GM18517 (cell line): Measurements from ENCODE around the gene LRP5.
"Not testable (repeated sequence)": the region's sequence is repeated elsewhere in the genome, so short reads cannot be mapped to it uniquely, and the experiment has no call there.

ENCODE experiments used
- ATAC-seq: cut with Tn5 transposase; IDR thresholded peaks from one replicate; pipeline ENCODE4 v1.9.1; 2021; ENCODE audit warnings: mild to moderate bottlenecking, moderate library complexity; ENCODE audit not compliant: unreplicated experiment

Gene LRP5

DNA sequence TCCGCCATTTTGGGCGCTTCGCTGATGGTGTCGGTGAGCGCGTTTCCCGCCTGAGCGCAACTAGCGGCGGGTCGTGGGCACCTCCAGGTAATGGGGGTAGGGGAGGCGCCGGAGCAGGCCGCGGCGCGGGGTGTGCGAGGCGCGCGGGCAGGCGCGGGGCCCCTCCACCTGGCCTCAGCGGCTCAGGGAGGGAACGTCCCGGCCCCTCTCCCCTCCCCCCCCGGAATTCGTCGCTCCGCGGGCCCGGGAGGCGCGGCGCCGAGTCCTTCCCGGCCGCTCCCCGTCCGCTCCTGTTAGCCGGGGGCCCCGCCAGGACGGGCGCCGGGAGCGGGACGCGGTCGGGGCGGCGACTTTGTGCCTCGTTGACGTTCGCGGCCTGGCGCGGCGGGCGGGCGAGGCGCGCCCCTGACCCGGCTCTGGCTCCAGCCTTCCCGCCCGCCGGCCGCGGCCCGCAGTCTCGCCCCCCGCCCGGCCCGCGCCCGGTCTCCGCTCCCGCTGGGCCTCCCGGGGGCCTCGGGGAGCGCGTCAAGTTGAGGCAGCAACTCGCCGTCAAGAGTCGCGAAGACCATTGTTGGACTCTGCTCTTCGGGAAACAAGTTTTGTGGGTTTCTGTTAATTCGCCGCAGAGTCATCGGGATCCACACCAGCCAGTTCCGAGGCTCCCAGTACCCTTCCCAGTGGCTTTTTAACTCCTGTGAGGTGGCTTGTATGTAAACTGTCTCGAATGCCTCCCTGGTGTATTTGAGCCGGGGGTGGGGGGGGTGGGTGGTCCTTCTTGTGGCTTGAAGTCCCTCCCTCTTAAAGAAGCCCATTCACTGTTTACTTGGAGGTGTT, 148.6 kb downstream of the LRP5 start, which contains the start of gene PPP6R3:
Gene PPP6R3 (plus strand): TSS at position 12 of the 834 bp plus-strand sequence. CDS start 76,913 bp downstream, outside the sequence.
- peak; percentile 32 for ATAC-seq

DNA sequence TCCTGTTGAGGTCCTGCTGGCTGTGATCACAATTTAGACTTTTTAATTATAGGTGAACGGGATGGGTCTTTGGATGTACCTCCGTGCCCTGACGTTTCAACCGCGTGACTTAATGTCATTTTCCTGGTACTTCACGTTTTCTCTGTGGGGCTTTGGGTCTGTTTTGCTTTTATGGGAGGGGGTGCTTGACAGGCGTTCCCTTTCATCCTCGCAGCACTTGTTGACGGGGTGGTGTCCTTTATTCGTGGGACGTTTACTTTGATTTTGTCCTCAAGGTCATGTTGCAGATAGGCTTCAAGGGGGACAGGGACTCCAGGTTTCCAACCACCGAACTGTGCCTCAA, 149.2 kb downstream of the LRP5 start:
- no peak for ATAC-seq

DNA sequence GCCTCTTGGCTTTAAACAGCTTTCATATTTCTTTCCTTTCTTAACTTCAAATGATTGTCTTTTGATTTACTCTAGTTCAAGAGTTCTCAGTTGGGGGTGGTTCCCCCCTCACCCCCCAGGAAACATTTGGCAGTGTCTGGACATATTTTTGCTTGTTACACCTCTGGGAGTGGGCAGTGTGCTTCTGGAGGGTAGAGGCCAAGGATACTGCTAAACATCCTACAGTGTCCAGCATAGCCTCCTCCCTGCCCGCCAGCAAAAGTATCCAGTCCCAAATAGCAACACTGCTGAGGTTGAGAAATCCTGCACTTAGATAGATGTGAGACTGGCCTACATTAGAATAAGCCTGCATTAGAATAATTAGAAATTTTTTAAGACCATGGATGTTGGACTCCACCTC, 151.3 kb downstream of the LRP5 start:
- ATAC-seq, result no peak

DNA sequence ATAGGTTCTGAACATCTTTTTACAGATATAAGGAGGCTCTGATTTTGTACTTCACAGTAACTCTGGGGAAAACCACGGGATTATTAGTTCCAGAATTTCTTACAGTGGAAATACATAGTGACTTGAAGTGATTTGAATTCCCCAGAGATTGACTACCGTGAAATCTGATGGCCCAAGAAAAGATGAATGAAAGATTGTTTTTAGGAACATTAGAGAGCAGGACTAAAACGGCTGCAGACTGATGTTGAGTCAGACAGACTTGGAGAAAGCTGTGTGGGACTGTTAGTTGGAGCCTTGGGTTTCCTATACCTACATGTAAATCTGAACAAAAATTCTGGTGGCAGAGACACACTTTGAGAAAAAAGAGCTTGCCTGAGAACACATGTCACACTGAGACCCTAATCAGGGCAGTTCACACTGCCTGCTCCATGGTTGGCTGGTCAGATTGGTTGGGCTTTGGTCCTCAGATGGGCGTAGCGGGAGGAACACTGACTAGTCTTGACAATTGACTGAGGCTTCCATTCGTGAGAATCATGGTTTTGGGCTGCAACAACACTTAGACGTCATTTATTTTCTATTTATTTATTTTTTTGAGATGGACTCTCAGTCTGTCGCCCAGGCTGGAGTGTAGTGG, 154.9 kb downstream of the LRP5 start:
- no peak for ATAC-seq

DNA sequence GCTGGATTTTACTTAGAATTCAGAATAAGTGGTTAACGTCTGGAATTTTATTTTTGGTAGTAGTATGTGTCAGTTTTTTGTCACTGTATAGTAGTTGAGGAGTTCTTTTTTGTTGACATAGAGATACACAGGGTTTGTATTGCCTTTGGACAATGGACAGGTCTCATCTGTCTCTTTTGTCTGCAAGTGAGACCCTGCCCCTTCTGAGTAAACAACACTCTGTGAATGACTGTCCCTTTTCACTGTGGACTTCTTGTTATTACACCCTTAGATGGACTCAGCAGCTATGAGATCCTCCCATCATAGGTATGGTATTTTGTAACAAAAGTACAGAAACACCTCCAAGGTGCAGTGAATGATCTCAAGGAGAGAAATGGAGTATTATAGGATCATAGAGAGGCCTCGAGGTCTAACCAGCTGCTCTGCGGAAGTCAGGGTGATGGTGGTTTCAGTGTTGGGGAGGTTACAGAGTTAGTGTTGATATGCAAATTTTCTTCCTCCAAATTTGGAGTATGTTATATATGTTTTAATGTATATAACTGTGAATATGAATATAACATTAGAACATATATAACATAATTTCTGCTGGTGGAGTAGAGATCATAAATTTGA, 155.9 kb downstream of the LRP5 start:
- ATAC-seq, result no peak

DNA sequence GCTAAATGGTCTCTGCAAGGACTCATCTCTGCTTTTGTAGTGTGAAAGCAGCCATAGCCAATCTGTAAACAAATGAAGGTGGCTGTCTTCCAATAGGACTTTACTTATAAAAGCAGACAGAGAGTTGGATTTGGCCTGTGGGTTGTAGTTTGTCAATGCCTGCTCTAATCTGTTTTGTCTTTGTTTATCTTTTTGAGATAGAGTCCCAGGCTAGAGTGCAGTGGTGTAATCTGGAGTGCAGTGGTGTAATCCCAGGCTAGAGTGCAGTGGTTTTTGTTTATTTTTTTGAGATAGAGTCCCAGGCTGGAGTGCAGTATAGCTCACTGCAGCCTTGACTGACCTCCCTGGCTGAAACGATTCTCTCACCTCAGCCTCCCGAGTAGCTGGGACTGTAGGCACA, 156.7 kb downstream of the LRP5 start:
- ATAC-seq, result no peak

DNA sequence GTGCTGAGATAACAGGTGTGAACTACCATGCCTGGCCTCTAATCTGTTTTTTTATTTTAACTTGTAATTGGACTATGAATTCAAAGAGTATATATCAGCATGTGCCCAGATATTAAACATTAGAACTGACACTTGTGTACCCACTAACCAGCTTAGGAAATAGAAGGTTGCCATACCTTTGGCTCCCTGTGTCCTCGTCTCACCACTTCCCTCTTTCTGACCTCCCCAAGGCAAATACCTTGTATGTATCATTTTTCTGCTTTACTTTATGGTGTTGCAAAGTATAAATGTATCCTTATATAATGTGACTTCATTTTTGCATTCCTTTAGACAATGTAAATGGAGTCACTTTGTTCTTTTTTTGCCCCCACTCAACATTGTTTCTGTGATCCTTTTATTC, 157.3 kb downstream of the LRP5 start:
- no peak for ATAC-seq

DNA sequence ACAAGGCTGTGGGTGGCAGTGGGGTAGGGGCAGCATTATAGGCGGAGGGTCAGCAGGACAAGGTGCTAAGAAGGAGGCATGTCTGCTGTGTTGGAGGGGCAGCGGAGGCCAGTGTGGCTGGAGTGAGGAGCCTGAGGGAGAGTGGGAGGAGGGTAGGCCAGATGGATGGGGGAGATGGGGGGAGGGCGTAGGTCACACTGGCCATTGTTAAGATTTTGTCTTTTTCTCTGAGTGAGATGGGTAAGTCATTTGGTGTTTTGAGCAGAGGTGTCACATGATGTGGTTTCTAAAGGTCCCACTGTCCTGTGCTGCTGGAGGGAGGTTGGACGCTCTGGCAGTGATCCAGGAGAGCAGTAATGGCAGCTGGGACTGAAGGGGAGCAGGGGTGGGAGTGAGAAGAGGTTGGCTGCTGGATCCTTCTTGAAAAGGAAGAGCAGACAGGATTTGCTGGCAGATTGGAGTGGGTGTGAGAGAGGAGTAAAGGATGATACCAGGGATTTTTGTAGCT, 158.0 kb downstream of the LRP5 start:
- no peak for ATAC-seq

DNA sequence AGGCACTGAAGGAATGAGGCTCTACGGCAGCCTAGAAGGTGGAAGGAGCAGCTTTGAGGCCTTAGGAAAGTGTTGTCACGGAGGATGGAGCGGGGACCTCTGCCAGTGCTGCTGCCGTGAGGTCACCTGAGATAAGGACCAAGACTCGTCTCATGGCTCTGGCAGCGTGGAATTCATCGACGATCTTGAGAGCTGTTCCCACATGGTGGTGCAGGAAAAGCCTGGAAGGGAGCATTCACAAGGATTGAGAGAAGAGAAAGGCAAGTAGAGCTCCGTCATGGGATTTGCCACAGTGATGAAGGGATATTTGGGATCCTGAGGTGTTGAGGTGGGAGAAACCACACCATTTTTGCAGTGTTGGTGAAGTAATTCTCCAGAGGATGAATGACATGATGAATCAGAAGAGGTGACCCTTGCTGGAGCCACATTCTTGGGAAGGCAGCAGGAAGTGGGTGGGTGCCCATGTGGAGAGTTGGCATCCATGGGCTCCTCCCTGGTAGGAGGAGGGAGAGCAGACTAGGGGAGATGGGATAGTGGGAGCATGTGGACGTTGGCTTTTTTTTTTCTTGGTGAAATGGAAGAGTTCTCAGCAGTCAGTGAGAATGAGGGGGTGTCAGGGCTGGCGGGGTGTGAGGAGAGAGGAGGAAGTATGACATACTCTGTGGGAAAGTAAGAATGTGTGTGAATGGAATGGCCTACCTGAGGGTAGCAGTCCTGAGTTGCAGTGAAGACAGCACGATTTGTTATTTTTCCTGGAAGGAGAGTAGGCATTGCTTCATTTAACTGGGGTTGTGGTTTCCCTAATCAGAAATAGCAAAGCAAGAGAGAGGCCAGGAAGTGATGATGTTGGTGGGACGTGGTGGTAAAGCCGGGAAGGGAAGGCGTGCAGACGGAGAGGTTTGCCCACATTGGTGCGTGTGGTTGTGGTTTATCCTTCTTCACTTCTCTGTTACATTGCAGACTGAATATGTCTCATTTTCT, 159.3 kb downstream of the LRP5 start:
- ATAC-seq, result no peak

DNA sequence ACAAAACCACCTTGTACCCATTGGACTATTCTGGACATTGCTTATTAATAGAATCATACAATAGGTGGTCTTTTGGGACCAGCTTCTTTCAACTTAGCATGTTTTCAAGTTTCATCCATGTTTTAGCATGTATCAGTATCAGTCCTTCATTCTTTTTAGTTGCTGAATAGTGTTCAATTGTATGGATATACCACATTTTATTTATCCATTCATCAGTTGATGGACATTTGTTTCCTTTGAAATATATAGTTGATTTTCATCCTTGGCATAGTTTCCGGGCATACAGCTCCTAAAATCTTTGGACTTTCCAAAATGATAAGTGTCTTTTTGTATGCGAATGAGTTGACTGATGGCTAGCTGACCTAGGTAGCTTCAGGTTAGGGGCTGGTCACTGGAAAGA, 160.4 kb downstream of the LRP5 start:
- ATAC-seq, result no peak

DNA sequence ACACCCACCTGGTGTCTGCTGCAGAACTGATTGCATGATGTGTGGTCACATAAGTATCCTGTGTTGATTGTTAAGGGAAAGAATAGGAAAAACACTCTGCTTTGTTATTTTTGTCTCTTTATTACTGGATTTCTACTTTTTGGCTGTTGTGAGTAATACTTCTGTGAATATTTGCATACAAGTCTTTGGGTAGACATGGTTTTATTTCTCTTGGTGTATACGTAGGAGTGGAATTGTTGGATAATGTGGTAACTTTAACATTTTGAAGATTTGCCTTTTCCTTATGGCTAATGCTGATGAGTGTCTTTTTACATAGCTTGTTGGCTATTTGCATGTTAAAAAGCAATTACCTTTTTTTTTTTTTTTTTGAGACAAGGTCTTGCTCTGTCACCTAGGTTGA, 161.3 kb downstream of the LRP5 start:
- no peak for ATAC-seq

DNA sequence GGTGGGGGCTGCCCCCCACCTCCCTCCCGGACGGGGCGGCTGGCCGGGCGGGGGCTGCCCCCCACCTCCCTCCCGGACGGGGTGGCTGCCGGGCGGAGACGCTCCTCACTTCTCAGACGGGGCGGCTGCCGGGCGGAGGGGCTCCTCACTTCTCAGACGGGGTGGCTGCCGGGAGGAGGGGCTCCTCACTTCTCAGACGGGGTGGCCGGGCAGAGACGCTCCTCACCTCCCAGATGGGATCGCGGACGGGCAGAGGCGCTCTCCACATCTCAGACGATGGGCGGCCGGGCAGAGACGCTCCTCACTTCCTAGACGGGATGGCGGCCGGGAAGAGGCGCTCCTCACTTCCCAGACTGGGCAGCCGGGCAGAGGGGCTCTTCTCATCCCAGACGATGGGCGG, 163.2 kb downstream of the LRP5 start:
- not testable (repeated sequence) for ATAC-seq

DNA sequence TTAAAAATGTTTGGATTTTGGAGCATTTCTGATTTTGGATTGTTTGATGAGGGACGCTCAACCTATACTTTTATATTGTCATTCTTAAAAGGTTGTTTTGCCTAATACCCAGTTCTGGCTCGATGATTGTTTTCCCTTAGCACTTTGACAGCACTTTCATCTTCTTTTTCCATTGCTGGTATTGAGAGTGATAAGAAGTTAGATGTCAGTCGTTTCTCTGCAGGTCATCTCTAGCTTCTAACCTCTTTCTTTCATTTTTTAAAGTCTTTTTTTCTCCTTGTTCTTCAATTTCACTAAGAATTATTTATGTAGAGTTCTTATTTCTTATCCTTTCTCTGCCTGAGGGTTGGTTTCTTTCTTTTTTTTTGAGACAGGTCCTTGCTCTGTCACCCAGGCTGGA, 167.0 kb downstream of the LRP5 start:
- ATAC-seq, result no peak

DNA sequence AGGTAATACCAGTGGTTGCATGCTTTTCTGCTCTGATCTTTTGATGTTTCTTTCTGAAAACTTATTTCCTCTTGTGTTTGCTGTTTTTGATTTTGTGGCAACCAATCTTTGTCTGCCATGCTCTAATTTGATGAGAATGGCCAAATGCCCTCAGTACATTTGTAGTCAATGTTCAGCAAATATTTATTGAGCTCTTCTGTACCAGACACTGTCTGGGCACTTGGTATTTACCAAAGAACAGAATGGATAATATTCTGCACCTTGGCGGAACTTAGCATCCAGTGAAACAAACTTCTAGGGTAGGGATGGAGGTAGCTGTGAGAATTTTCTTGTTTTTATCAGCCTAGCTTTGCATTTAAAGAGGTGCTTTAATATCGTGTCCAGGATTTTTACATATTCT, 167.8 kb downstream of the LRP5 start:
- ATAC-seq, result no peak

DNA sequence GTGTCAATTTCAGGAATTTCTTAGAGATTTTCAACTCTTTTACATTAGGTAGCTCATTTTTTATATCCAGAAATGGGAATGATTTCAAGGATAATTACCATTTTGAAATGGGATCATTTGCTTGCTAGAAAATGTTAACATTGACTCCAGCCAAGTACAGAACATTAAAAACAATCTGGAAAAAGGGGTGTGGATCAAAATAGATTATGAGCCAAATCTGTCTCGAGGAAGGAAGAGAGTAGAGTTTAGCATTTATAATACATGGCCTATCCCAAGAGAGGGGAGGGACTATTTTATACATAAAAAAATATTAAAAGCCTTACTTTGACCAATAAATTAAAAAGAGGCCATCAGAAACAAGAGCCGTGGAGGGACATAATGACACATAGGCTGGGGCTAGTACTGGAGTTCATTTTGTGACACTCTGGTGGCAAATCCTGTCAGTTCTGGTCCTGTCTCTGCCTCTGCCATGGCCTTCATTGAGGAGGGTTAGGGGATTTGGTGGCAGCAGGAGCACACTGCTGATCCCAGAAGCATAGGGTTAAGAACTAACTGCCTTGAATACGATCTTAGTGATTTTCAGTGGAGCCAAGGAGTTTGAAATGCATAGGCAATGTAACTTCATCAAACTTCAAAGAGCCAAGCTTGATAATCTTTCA, 168.6 kb downstream of the LRP5 start:
- ATAC-seq, result no peak

DNA sequence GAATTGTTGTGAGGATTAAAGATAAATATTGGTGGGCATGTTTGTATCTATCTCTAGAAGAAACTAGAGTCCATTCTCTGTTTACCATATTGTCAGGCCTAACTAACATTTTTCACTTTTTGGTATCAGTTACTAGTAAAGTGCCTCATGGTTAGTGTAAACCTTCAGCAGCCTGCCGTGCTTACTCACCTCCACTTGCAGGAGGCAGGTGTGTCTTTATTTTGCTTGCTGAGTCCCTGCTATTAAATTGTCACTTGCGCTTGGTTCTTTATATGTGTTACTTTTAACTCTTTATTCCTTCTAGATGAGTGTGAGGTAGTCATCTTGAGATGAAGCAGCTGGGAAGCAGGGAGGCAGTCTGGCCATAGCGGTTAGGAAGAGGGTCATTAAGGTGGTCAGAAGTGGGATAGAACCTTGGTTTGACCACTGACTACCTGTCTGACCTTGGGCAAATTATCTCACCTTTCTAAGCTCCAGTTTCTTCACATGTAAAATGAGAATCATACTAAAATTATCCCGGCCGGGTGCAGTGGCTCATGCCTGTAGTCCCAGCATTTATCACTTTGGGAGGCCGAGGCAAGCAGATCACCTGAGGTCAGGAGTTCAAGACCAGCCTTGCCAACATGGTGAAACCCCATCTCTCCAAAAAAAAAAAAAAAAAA, 169.3 kb downstream of the LRP5 start:
- no peak for ATAC-seq

DNA sequence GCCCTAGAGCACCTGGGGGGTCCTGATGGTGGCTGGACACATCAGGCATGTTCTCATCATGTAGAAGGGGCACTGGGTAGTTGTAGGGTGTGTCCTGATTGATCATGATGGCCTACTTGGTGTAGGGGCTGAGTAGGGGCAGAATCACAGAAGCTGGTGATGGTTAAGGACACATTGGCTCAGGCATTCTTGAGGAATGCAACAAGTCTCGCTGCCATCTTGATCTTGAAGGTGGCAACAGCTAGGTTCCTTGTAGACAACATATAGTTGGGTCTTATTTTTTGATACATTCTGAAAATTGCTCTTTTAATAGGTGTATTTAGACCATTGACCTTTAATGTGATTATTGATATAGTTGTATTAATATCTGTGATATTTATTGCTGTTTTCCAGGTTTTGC, 176.2 kb downstream of the LRP5 start:
- ATAC-seq, result no peak

DNA sequence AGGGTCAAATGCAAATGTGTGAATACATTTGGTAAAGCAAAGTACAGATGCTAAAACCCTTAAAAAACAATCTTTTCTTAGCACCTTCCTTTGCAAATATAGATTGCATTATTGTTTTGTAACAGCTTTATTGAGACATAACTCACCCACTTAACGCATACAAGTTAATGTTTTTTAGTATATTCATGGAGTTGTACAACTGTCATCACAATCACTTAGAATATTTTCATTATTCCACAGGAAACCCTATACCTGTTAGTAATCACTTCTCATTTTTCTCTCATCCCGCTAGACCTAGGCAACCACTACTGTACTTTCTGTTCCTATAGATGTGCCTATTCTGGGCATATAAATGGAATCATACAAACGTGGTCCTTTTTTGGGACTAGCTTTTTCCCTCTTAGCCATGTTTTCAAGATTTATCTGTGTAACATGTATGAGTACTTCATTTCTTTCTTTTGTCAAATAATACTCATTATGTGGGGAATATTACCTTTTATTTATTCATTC, 182.9 kb downstream of the LRP5 start:
- no peak for ATAC-seq

DNA sequence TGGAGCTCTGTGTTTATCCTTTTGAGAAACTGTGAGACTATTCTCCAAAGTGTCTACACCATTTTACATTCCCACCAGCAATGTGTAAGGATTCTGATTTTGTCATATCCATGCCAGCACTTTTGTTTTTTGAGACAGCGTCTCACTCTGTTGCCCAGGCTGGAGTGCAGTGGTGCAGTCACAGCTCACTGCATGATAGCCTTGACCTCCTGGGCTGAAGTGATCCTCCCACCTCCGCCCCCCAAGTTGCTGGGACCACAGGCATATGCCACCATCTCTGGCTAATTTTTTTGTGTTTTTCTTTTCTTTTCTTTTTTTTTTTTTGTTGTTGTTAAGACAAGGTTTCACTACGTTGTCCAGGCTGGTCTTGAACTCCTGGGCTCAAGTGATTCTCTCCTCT, 183.5 kb downstream of the LRP5 start:
- no peak for ATAC-seq

DNA sequence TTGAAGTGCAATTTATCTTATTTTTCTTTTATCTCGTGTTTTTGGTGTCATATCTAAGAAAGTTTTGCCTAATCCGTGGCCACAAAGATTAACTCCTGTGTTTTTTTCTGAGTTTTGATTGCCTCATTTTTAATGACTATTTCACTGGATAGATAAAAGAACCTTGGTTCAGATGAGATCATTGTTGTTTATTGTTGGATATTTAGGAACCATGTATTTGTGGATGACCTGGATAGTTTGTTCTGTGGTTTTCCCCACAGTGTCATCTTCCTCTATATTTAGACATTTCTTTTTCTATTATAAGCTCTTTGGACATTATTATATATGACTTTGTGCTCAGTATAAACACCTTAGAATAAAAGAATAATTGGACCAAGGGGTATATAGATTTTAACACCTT, 185.4 kb downstream of the LRP5 start:
- no peak for ATAC-seq
